K562 treated with DMSO at 1 percent for 24 hours (cell line): Measurements from ENCODE around the gene CLEC5A. TPM values are rescaled to one million over a fixed set of nuclear protein-coding genes. Genes with fewer than 3 reads are reported as not detected.

Experiments
- total RNA-seq: library from RNA; unstranded; fragments of 300-600 nt; gene quantifications from 2 replicates; pipeline ENCODE4 v1.2.3, GENCODE V29; 2022; ENCODE audit warnings: low read depth; ENCODE audit not compliant: insufficient read depth

The CLEC5A gene
- total RNA-seq, result not detected in 2 replicates

GRCh38 chr7:141946796-141947195 is at the start of gene CLEC5A:
CLEC5A (minus strand) TSS chr7:141946974; CDS start chr7:141946292, 682 bp downstream.

GRCh38 chr7:141973673-141974072 is 26.9 kb upstream of the CLEC5A start, which contains the start of gene TAS2R38:
TAS2R38 (minus strand) TSS chr7:141973773; CDS start chr7:141973689, 84 bp downstream.

GRCh38 chr7:141916099-141916498 is 30.7 kb downstream of the CLEC5A start, which contains the start of gene OR9A4:
OR9A4 (plus strand) TSS chr7:141916399; CDS start chr7:141918876, 2,477 bp downstream.

Other genes with a start within 250 kb of the CLEC5A start
- 0.63 and 0.68 TPM in 2 replicates for gene DENND11, start 244.8 kb downstream of the CLEC5A start, total RNA-seq
- gene WEE2, start 238.6 kb downstream of the CLEC5A start, total RNA-seq, result not detected in 2 replicates
- gene SSBP1, start 208.6 kb downstream of the CLEC5A start, total RNA-seq, result 233 and 272 TPM in 2 replicates
- not detected in 2 replicates for gene TAS2R3, start 182.9 kb downstream of the CLEC5A start, total RNA-seq
- 0.10 TPM in 1 of 2 replicates, not detected in the other for gene TAS2R4, start 170.3 kb downstream of the CLEC5A start, total RNA-seq
- 0.64 TPM in 1 of 2 replicates, not detected in the other for gene TAS2R5, start 156.8 kb downstream of the CLEC5A start, total RNA-seq
- not detected in 2 replicates for gene PRSS37, start 105.5 kb downstream of the CLEC5A start, total RNA-seq
- not detected in 2 replicates for gene OR9A4, start 30.6 kb downstream of the CLEC5A start, total RNA-seq
- not detected in 2 replicates for gene TAS2R38, start 26.8 kb upstream of the CLEC5A start, total RNA-seq
- 0.12 and 0.17 TPM in 2 replicates for gene MGAM, start 48.9 kb upstream of the CLEC5A start, total RNA-seq
- 0.07 TPM in 1 of 2 replicates, not detected in the other for gene MGAM2, start 164.7 kb upstream of the CLEC5A start, total RNA-seq